PFSK-1 (cell line): ENCODE data around the gene PHYHIPL.

ENCODE experiments used
- FOXP2 ChIP-seq: optimal IDR thresholded peaks from 2 replicates; pipeline ENCODE3; 2011; ENCODE audit warnings: borderline replicate concordance, control low read depth, inconsistent platforms; ENCODE audit not compliant: insufficient read depth; ENCODE audit errors: extremely low read length, extremely low read depth
- POLR2AphosphoS5 ChIP-seq: IDR thresholded peaks from 2 replicates; pipeline ENCODE4 v1.6.1; 2012; ENCODE audit warnings: low read depth, mild to moderate bottlenecking, control low read depth, low read length, moderate library complexity
- REST ChIP-seq, 2 experiments: IDR thresholded peaks; 2 replicates each; pipeline versions ENCODE4 v1.6.1 to v1.8.0; 2011 to 2012; ENCODE audit warnings: low read depth in 2 of 2, low read length in 2 of 2, control low read depth in 1 of 2, inconsistent platforms in 1 of 2, mild to moderate bottlenecking in 1 of 2, moderate library complexity in 1 of 2; ENCODE audit not compliant: insufficient read depth in 1 of 2
- SIN3A ChIP-seq: IDR thresholded peaks from 2 replicates; pipeline ENCODE4 v1.6.1; 2012; ENCODE audit warnings: mild to moderate bottlenecking, low read length, moderate library complexity, borderline replicate concordance; ENCODE audit not compliant: insufficient read depth
- TAF1 ChIP-seq: IDR thresholded peaks from 2 replicates; pipeline ENCODE4 v1.6.1; 2012; ENCODE audit warnings: low read length, control low read depth, borderline replicate concordance; ENCODE audit not compliant: insufficient read depth

Gene PHYHIPL

GRCh38 chr10:59279476-59279875, 103.0 kb downstream of the PHYHIPL start:
- TF ChIP-seq SIN3A (no peak), FOXP2 (no peak), POLR2AphosphoS5 (no peak), REST (IDR thresholded peaks at IDR 0.05; ENCODE audit: insufficient read depth in 1 of 2, low read depth in 2 of 2, low read length in 2 of 2) (no peak)

GRCh38 chr10:59279991-59280505, 103.6 kb downstream of the PHYHIPL start:
- no peak for TF ChIP-seq POLR2AphosphoS5
- TF ChIP-seq FOXP2 = no peak
- TF ChIP-seq SIN3A = no peak
- TF ChIP-seq REST (IDR thresholded peaks at IDR 0.05; ENCODE audit: insufficient read depth in 1 of 2, low read depth in 2 of 2, low read length in 2 of 2) = no peak
- TF ChIP-seq TAF1 = no peak

- TF ChIP-seq TAF1 = no peak
- TF ChIP-seq POLR2AphosphoS5 = no peak
- no peak for TF ChIP-seq REST (IDR thresholded peaks at IDR 0.05; ENCODE audit: insufficient read depth in 1 of 2, low read depth in 2 of 2, low read length in 2 of 2)
These were observed 105.4 kb downstream of the PHYHIPL start for GRCh38 chr10:59281861-59282260.

GRCh38 chr10:59283456-59284091, 107.1 kb downstream of the PHYHIPL start:
- TF ChIP-seq TAF1 = no peak
- TF ChIP-seq POLR2AphosphoS5 = no peak
- no peak for TF ChIP-seq SIN3A
- TF ChIP-seq REST (IDR thresholded peaks at IDR 0.05; ENCODE audit: insufficient read depth in 1 of 2, low read depth in 2 of 2, low read length in 2 of 2) = no peak
- TF ChIP-seq FOXP2 = no peak

- no peak for TF ChIP-seq FOXP2
- no peak for TF ChIP-seq TAF1
- TF ChIP-seq REST (IDR thresholded peaks at IDR 0.05; ENCODE audit: insufficient read depth in 1 of 2, low read depth in 2 of 2, low read length in 2 of 2) = no peak
These were observed 107.9 kb downstream of the PHYHIPL start for GRCh38 chr10:59284118-59284975.
